Hepatic stellate cell (primary cell): ENCODE results near the gene FBXL14.
"Not testable (repeated sequence)": the region's sequence is repeated elsewhere in the genome, so short reads cannot be mapped to it uniquely, and the experiment has no call there.

Experiments used
- DNase-seq: peaks from one replicate; pipeline ENCODE4 v3.0.0; 2011; ENCODE audit warnings: low spot score

FBXL14 gene

DNA sequence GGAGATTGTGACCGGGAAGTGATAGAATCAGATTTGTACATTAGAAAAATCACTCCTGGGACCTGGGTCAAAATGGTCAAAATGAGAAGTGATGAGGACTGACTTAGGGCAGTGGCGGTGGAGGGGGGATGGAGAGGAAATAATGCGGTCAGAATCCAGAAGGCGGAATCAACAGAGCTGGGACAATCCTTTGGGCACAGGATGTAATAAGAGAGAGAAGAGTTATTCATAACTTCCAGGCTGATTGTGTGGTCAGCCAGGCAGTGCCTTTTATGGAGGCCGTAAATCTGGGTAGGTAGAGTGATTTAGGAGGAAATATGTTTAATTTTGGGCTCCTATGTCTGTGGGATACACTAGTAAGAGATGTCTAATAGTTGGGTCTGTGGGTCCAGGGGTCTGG, 21.6 kb downstream of the FBXL14 start:
- no peak for DNase-seq

DNA sequence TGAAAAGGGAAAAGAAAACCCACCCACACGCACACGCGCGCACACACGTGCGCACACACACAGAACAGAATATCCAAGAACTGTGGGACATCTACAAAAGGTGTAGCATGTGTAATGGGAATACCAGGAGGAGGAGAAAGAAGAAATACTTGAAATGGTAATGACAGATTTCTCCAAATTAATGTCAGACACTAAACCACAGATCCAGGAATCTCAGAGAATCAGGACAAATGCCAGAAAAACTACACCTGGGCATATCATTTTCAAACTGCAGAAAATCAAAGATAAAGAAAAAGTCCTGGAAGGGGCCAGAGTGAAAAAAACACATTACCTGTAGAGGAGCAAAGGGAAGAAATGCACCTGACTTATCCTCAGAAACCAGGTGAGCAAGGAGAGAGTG, 26.5 kb downstream of the FBXL14 start:
- no peak for DNase-seq

DNA sequence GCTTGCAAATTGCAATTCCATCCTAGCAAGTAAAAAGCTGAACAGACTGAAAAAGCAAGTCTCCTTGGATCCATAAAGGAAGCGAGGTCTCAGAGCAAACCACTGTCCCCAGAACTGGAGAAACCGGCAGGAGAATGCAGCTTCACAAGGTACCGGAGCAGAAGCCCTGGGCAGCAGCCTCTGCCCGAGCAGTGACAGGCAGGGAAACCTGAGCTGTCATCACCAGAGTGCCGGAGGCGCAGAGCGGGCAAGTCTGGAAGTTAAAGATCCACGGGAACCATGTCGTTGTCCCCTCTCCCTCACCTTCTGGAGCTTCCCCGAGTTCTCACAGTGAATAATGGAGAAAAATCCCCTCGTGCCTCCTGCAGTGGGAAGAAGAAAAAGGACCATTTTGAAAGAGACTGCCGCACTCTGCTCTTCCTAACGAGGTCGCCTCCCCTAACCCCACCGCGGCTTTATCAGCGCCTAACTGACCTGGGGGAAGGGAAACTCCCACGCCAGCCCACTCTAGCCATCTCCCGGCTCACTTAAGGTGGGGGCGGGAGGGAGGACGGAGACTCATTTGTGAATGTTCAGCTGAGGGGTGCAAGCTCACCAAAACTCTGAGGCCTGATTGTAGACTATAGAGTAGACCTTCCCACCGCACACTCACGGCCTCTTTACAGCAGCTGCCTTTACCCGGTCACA, 27.8 kb downstream of the FBXL14 start:
- no peak for DNase-seq

DNA sequence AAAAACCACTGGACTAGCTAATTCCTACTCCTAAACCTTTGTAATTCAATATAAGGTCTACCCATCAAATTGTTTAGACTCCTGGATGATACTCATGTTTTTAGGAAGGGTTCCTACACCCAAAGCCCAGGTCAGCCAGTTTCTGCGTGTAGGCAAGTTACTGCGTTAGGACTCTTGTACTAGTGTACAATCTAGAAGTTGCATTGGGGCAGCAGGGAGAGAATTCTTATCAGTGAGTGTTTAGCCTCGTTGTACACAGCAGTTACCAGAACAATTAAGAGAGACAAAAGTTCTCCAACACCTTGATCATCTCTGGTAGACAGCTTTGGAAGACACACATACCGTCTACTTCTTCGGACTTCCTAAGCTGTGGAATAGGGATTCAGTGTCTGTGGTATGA, 29.2 kb downstream of the FBXL14 start:
- DNase-seq, result no peak

DNA sequence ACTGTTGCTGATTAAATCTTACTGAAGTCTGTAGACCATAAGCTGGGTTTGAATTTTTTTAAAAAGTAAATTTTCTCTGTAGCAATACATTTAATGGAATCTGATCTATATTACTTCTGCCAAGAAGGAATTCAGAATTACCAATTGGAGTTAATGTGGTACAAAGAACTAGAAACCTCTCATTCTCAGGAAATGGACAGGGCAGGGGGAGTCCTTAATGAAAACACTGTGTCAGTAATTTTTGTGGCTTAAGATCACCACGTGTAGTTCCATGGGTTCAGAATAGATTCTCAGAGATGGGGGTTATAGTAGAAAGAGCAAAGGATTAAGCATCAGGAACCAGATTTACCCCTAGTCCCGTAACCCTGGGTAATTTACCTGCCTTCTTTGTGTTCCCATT, 30.3 kb downstream of the FBXL14 start:
- no peak for DNase-seq

DNA sequence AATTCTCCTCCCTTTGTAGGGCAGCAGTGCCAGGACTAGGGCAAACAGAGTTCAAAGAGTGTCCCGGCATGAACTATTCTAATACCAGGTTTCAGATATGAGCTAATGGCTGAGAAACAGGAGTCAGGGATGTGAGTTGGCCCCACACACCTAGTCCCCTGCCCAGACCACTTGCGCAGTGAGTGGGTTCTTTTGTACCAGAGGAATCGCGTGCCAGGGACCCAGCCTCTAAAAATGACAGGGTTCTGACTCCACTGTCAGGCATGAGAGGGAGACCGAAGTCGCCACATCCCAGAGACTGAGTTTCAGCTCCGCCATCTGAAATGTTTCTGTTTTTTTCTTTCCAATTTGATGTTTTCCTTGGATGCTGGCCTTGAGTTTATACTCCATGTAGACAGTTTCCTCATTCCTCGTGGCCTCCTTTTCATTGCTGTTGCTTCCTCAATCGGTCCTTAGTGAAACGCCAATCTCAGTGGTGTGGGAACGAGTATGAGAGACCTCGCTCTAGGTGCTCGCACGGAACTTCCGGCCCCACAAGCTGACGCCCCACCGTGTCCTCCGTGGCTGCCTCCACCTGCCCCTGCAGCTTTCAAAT, 31.5 kb downstream of the FBXL14 start:
- no peak for DNase-seq

DNA sequence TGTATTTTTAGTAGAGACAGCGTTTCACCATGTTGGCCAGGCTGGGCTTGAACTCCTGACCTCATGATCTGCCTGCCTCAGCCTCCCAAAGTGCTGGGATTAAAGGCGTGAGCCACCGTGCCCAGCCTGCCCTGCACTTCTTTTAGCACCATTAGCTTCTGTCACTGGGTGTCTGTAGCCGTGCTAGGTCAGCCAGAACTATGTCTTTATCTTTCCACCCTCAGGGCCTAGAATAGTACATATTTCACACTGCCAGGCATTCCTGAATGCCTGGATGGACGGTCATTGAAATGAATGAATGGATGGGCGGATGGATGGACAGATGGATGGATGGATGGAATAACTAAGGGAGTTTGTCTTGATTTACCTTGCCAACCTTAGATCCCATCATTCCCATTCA, 33.7 kb downstream of the FBXL14 start:
- DNase-seq, result no peak

DNA sequence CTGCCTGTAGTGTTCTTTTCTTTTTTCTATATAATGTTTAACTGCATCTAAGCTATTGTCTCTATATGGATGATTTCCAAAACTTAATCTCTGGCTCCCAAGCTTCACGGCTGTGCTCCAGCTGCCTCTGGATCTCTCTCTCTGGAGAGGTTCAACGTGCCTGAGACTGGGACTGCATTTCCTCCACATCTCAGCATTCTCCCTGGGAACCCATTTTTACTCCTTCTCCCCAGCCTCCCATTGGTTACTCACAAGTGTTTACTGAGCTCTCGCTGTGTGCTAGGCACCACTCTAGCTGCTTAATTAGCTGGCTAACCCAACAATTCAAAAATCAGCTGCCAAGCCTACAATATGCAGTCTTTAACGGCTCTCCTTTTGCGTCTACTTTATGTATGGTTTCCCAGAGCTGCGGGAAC, 34.7 kb downstream of the FBXL14 start:
- no peak for DNase-seq

DNA sequence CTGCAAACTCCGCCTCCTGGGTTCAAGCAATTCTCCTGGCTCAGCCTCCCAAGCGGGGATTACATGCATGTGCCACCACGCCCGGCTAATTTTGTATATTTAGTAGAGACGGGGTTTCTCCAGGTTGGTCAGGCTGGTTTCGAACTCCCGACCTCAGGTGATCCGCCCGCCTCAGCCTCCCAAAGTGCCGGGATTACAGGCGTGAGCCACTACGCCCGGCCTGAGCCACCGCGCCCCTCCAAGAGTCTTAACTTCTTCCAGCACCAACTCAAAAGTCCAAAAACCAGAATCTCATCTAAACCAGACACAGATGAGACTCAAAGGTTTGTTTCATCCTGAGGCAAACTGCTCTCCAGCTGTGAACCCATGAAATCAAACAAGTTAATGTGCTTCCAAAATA, 36.3 kb downstream of the FBXL14 start:
- not testable (repeated sequence) for DNase-seq

DNA sequence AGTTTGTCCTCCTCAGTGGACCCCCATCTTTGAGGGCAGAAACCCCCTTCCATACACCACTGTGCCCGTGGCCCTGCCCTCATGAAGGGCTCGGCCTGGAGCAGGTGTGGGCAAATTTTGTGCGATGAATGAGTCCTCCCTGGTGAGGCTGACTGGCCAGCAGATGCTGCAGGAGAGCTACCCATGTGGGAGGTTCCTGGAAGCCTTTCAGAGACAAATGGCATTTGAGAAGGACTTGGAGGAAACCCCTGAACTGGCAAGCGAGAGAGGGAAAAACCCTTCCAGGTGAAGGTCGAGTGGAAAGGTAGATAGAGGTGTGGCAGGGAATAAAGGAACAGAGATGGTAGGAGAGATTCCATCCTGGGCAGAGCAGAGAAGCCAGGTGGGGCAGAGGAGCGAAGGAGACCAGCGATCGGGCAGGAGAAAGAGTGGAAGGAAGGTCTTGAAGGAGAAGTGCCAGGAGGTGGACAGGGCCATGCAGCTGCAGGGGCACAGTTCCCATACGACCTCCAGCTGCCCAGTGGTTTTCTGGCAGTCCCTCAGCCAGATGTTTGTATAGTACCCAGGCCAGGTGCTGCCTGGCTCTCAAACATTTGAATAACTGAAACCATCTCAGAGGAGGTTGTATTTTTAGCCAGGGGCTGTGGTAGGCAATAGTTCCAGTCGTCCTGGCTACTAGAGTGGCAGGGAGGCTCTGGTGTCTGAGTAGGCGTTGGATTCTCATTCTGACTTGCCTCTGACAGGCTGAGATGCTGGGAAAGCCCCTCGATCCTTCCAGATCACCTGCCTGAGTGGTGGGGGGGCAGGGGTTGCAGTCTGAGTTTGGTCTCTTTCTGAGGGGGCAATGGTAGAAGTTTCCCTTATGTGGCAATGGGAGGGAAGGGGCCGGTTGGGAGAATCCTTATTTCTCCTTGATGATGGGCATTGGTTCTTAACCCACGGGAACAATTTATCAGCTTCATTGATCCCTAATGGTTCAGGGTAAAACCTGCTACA, 40.1 kb downstream of the FBXL14 start:
- DNase-seq, result no peak

DNA sequence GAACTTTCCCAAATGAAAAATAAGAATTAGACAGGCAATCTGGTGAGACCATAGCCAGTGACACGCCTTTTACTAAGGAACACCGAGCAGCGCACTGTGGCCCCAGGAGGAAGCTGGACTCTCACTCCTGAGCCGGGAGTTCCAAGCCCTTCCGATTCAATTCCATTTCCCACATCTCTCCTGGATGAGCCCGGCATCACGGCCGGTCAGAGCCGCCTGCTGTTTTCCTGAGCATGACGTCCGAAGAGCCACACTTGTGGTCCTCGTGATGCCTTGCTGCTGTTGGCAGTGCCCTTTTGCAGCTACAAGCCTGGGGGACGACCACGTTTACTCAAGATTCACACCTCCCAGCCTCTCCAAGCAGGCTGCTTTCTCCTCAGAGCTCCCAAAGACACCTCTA, 40.8 kb downstream of the FBXL14 start:
- DNase-seq, result no peak

DNA sequence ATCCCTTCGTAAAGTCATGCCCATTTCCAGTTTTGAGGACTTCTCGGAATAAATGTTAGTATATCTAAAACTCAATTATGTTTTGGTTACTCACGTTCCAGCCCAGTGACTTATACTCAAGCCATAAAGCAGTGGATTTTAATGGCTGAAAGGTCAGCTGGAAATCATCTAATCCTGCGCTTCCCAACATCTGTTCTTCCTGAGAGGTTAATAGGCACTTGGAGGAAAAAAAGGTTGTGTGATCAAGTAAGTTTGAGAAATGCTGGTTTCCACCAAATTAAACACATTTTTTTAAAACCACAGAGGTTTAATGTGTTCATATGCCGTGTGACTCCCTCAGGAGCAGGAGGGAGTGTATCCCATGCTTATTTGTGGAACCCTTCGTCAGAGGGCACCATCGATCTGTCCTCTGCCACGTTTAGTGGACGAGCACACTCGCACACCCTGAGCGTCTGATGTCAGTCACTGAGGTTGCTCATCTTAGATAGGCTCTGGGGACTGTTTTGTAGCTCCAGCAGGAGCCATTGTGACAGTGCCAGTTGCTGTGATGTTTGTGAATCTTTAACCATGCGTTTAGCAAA, 41.4 kb downstream of the FBXL14 start:
- DNase-seq, result no peak

DNA sequence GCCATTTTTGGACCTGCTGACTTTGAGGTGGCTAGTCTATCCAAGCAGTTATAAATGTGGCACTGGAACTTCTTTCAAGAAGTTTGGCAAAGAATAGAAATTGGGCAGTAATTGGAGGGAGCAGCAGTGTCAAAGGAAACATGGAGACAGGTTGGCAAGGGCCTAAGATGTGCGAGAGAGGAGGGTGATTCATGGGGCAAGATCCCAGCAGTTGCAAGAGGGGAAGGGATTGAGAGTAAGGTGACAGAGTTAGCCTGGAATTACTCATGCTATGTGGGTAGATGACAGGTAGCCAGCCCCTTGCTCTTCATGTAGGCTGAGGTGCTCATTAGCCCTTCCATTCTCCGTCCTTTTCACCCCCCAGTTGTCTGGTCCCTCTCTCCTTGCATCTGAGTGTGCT, 42.2 kb downstream of the FBXL14 start:
- DNase-seq, result no peak

DNA sequence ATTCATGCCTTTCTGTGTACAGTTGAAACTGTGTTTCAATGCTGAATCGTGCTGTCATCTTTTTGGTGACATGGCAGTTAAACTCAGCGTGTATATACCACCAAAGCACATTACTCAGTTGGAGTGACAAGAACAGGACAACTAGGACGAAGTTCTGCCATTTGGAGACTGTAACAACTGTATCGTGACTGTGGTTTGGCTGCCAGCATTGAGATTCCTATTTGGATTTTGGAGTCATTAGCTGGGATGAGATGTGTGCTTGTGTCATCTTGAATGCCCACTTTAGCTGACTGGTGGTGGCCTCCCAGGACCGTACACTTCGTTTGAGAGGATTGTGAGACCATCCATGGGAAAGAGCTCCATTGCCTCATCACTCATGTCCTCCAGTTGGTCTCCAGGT, 42.9 kb downstream of the FBXL14 start:
- DNase-seq, result no peak

DNA sequence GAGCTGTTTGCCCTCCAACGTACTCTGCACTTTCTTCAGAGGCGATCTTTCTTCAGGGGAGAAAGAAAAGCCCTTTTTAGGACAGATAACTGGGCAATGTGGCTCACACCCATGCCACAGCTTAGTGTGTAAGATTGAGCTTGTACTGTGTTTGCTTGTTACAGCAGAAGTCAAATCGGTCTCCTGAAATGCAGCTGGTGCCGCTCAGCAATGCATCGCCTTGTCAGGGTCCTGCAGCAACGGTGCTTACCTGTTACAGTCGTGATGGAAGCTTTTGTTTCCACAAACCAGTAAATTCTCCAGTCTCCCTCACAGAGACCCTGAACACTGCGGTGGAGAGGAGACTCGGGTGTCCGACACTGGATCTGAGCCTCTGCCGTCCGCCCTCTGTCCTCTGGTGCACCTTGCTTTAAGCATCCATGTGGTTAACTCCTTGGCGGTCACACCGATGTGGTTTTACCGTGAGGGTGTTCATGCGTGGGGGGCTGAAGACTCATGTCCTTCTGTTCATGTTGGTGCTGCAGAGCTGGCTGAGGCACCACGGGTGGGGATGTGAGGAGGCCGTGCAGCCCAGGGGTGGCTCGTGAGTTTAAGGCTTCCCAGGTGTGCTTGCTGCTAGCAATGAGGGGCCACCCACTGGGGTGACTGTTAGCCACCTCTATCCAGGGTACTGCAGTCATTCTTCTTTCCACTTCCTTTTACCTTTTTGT, 47.3 kb downstream of the FBXL14 start:
- no peak for DNase-seq

DNA sequence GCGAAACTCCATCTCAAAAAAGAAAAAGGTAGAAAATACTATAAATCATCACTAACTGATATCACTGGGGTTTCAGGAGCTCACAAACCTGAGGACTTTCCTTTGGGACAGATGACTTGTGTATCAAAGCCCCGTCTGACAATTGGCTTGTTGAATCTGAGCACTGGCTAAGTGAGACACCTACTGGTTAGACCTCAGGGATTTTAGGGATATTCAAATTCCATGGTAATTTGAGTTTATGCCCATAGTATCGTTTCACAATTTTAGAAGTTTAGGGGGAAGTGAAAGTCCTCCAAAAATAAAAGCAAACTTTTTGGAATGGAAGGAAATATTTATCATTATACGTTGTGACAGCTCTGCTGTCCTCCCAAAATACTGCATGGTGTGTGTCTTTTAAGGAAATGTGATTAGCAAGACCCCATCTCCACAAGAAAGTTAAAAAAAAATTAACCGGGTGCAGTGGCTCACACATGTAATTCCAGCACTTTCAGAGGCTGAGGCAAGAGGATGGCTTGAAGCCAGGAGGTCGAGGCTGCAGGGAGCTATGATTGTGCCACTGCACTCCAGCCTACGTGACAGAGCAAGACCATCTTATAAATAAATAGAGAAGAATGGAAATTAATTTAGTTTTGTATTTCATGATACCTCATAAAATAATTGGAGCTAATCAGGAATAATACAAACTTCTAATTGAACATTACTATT, 49.2 kb downstream of the FBXL14 start:
- DNase-seq, result no peak

DNA sequence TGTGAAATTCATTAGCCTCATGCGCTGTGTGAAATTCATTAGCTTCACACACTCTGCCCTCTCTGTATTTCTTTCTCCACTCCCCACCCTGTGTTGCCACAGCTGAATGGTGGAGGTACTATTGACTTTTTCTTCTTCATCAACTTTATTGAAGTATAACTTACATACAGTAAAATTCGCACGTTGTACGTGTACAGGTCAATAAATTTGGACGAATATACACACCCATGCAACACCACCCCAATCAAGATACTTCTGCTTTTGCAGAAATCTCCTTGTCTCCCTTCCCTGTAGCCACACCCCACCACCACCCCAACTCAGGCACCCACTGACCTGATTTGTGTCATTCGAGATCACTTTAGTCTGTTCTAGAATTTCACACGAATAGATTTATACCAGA, 51.8 kb downstream of the FBXL14 start:
- no peak for DNase-seq

DNA sequence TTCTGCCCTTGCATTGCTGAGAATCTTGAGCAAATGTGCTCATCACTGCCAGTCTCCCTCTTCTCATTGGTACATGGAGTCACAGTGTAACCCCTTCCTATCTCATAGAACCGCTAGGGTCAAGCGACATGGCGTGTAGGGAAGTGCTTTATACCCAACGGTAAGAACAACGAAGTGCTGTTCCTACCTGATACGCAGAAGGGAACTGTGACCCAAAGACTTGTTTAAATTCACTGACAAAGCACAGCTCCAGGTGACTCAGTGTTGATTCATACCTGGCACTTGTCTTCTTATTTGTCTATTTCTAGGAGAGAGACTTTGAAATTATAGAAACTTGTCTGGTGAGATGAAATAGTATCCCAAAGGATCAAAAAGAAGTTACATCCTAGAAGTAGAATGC, 53.7 kb downstream of the FBXL14 start:
- DNase-seq, result no peak

DNA sequence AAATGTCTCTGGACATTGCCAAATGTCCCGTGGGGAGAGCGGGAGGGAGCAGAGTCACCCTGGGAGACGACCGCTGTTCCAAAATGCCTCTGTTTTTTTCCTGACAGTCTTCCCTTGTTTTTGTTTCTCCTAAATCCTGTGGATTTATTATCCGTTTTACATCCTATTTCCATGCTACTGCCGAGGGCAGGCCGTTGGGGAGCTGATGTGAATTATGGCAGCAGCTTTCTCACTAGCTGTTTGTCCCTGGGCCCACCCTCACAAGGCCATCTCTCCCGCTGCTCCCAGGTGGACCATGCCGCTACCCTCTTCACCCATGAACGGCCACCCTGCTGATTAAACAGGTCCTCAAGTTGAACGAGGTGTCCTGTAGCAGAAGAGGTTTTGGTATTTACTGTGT, 55.2 kb downstream of the FBXL14 start:
- DNase-seq, result no peak

DNA sequence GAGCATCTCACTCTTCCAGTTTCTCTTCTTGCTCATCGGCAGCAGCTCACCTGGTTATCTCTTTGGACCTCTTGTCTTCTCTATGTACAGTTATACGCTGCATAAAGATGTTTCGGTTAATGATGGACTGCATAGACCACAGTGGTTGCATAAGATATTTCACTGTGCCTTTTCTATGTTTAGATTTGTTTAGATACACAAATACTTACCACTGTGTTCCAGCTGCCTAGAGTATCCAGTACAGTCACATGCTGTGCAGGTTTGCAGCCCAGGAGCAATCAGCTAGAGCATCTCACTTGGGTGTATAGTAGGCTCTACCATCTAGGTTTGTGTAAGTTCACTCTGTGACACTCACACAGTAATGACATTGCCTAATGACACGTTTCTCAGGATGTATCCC, 57.6 kb downstream of the FBXL14 start:
- DNase-seq, result no peak

DNA sequence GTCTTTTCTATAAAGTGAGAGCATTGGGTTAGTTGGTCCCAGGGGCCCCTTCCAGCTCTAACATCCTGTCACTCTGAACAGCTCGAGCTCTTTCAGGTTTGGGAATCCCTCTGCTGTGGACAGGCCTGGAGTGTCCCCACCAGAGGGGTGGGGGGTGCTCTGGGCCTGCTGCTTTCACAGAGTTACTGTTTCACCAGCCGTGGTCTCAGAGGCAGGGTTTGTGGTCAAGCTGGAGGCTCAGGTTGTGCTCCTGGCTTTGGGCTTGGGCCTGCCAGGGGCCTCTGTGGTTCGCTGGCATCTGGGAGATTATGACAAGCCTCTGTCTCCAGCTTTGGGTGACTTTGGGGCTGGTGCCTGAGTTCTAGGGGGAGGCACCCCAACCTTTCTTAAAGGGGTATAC, 59.6 kb downstream of the FBXL14 start:
- DNase-seq, result no peak
